MM.1S (cell line): ENCODE results near the gene CNOT6.

Experiments
- DNase-seq: peaks from one replicate; pipeline ENCODE4 v3.0.0-alpha.2; 2015
- H2AFZ ChIP-seq: fragments of 300-600 bp; sonication (generic); 2 replicates; pipeline ENCODE4 v1.6.0; 2016; ENCODE audit warnings: antibody characterized with exemption, low read length
- H3F3A ChIP-seq: fragments of 300-600 bp; sonication (generic); 2 replicates; pipeline ENCODE4 v1.6.1; 2016; ENCODE audit warnings: mild to moderate bottlenecking, antibody characterized with exemption, low read length, moderate library complexity, mixed read lengths; ENCODE audit not compliant: insufficient read depth
- H3K27ac ChIP-seq: fragments of 300-600 bp; sonication (generic); 2 replicates; pipeline ENCODE4 v1.5.1; 2016; ENCODE audit warnings: mild to moderate bottlenecking, low read length
- H3K27me3 ChIP-seq: fragments of 300-600 bp; sonication (generic); replicated peaks from 2 replicates; pipeline ENCODE4 v1.6.0; 2016; ENCODE audit warnings: low read length; ENCODE audit not compliant: insufficient read depth
- H3K36me3 ChIP-seq: fragments of 300-600 bp; sonication (generic); replicated peaks from 2 replicates; pipeline ENCODE4 v1.6.1; 2016; ENCODE audit warnings: mild to moderate bottlenecking, low read length, mixed read lengths; ENCODE audit not compliant: insufficient read depth
- H3K4me1 ChIP-seq: fragments of 300-600 bp; sonication (generic); 2 replicates; pipeline ENCODE4 v1.6.1; 2016; ENCODE audit warnings: low read length, mixed read lengths
- H3K4me2 ChIP-seq: fragments of 300-600 bp; sonication (generic); 2 replicates; pipeline ENCODE4 v1.6.0; 2016; ENCODE audit warnings: low read depth, low read length
- H3K4me3 ChIP-seq: fragments of 300-600 bp; sonication (generic); 2 replicates; pipeline ENCODE4 v1.5.1; 2016; ENCODE audit warnings: low read length, mixed read lengths
- H3K79me2 ChIP-seq: fragments of 300-600 bp; sonication (generic); 2 replicates; pipeline ENCODE4 v1.6.1; 2016; ENCODE audit warnings: mixed run types, low read length, mixed read lengths
- H3K9ac ChIP-seq: fragments of 300-600 bp; sonication (generic); 2 replicates; pipeline ENCODE4 v1.6.1; 2016; ENCODE audit warnings: low read length, mixed read lengths
- H3K9me2 ChIP-seq: fragments of 300-600 bp; sonication (generic); replicated peaks from 2 replicates; pipeline ENCODE4 v1.6.1; 2016; ENCODE audit warnings: mild to moderate bottlenecking, low read length, mixed read lengths; ENCODE audit not compliant: insufficient read depth
- H3K9me3 ChIP-seq: fragments of 300-600 bp; sonication (generic); replicated peaks from 2 replicates; pipeline ENCODE4 v1.6.1; 2016; ENCODE audit warnings: mild to moderate bottlenecking, low read length, mixed read lengths; ENCODE audit not compliant: insufficient read depth
- H4K20me1 ChIP-seq: fragments of 300-600 bp; sonication (generic); 2 replicates; pipeline ENCODE4 v1.6.1; 2016; ENCODE audit warnings: mild to moderate bottlenecking, low read length, moderate library complexity, mixed read lengths; ENCODE audit not compliant: insufficient read depth
- CTCF ChIP-seq: fragments of 300-600 bp; sonication (generic); IDR thresholded peaks from 2 replicates; pipeline ENCODE4 v1.5.1; 2016; ENCODE audit warnings: antibody characterized with exemption, low read length, mixed read lengths
- EZH2 ChIP-seq: fragments of 300-600 bp; sonication (generic); optimal IDR thresholded peaks from 2 replicates; pipeline ENCODE3; 2017; ENCODE audit warnings: low read depth, mild to moderate bottlenecking, antibody characterized with exemption, low read length, mixed read lengths
- EZH2phosphoT487 ChIP-seq: fragments of 300-600 bp; sonication (generic); IDR thresholded peaks from 2 replicates; pipeline ENCODE4 v1.6.1; 2018; ENCODE audit warnings: antibody characterized with exemption, low read length

The CNOT6 gene

DNA sequence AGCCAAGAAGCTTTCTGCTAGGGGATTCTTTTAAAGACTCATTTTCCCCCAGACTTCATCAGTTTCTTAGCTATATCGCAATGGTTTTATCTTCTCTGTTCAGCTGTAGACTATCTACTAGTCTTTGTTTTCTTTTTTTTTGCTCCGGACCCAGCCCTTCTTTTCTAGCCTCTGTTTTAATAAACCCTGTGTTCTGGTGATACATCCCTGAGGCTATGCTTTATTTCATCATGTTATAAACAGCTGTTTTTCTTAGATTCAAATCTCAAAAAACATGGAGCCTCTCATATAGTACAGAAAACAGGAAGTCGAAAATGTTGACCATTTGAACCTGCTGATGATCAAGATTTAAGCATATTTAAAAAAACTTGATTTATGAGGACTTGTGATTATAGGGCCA lies 59.4 kb downstream of the CNOT6 start:
- peaks cover 3% of the 10 kb centered on the region; the same call in 1 of the 2 replicates for H4K20me1 ChIP-seq
- no peak overlapping the region for H3K27ac ChIP-seq
- H3K79me2 ChIP-seq: peaks cover 32% of the 10 kb centered on the region
- H3K36me3 ChIP-seq: no peaks in the 10 kb centered on the region; the same call in 1 of the 2 replicates
- no peak overlapping the region for H3K9ac ChIP-seq
- H3K4me3 ChIP-seq: no peak overlapping the region
- no peaks in the 10 kb centered on the region for H3F3A ChIP-seq
- H3K9me3 ChIP-seq: no peaks in the 10 kb centered on the region
- no peak for DNase-seq
- TF ChIP-seq EZH2phosphoT487: no peak
- TF ChIP-seq EZH2: no peak
- no peak for TF ChIP-seq CTCF
- H3K4me2 ChIP-seq: no peak overlapping the region
- no peaks in the 10 kb centered on the region for H3K27me3 ChIP-seq
- H2AFZ ChIP-seq: no peak overlapping the region
- no peaks in the 10 kb centered on the region for H3K9me2 ChIP-seq
- H3K4me1 ChIP-seq: no peaks in the 10 kb centered on the region

- no peaks in the 10 kb centered on the region for H3K9me2 ChIP-seq
- H2AFZ ChIP-seq: no peak overlapping the region
- peaks cover 3% of the 10 kb centered on the region; the same call in 1 of the 2 replicates for H4K20me1 ChIP-seq
- H3K4me1 ChIP-seq: no peaks in the 10 kb centered on the region
- no peak overlapping the region for H3K4me3 ChIP-seq
- no peaks in the 10 kb centered on the region for H3F3A ChIP-seq
- H3K27me3 ChIP-seq: no peaks in the 10 kb centered on the region
- TF ChIP-seq EZH2 (no peak), EZH2phosphoT487 (no peak), CTCF (no peak)
- no peak overlapping the region for H3K27ac ChIP-seq
- no peak overlapping the region for H3K4me2 ChIP-seq
- H3K9ac ChIP-seq: no peak overlapping the region
- no peaks in the 10 kb centered on the region for H3K9me3 ChIP-seq
- H3K79me2 ChIP-seq: peaks cover 37% of the 10 kb centered on the region
- no peaks in the 10 kb centered on the region; the same call in 1 of the 2 replicates for H3K36me3 ChIP-seq
- DNase-seq: no peak
These were observed 61.2 kb downstream of the CNOT6 start for GRCh38 chr5:180555168-180555921.

DNA sequence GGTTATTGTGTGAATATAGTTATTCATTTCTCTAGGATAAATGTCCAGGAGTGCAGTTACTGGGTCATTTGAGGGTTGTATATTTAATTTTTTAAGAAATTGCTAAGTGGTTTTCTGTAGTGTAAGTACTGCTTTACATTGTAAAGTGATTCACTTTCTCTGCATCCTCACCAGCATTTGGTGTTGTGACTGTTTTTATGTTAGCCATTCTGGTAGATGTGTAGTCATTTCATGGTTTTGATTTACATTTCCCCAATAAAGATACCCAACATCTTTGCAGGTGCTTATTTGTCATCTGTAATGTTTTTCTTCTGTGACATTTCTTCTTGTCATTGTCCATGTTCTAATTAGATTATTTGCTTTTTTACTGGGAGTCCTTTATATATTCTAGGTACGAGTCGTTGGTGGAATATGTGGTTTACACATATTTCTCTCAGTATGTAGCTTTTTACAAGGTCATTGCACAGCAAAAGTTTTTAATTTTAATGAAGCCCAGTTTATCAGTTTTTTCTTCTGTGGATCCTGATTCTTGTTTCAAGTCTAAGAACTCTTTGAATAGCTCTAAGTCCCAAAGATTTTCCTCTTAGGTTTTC lies 63.1 kb downstream of the CNOT6 start:
- H3K9ac ChIP-seq: no peak overlapping the region
- H3K4me2 ChIP-seq: no peak overlapping the region
- H3F3A ChIP-seq: no peaks in the 10 kb centered on the region
- H3K27ac ChIP-seq: no peak overlapping the region
- H3K9me2 ChIP-seq: no peaks in the 10 kb centered on the region
- TF ChIP-seq EZH2: no peak
- no peak for TF ChIP-seq CTCF
- TF ChIP-seq EZH2phosphoT487: no peak
- H3K36me3 ChIP-seq: no peaks in the 10 kb centered on the region; the same call in 1 of the 2 replicates
- H4K20me1 ChIP-seq: peaks cover 3% of the 10 kb centered on the region; the same call in 1 of the 2 replicates
- H3K79me2 ChIP-seq: peaks cover 41% of the 10 kb centered on the region
- no peak for DNase-seq
- H3K4me1 ChIP-seq: no peaks in the 10 kb centered on the region
- no peaks in the 10 kb centered on the region for H3K9me3 ChIP-seq
- H2AFZ ChIP-seq: no peak overlapping the region
- H3K4me3 ChIP-seq: no peak overlapping the region
- H3K27me3 ChIP-seq: no peaks in the 10 kb centered on the region
